SU-DHL-6 (cell line): Measurements from ENCODE around the gene EIF4E.

Experiments
- CTCF ChIP-seq: fragments of 200-600 bp; sonication (generic); IDR thresholded peaks from one replicate; pipeline ENCODE4 v1.5.1; 2017; ENCODE audit warnings: antibody characterized with exemption, mild to moderate bottlenecking, low read length, moderate library complexity; ENCODE audit not compliant: insufficient read depth, poor library complexity, severe bottlenecking
- EZH2phosphoT487 ChIP-seq: fragments of 200-600 bp; sonication (generic), shearing (Covaris generic); conservative IDR thresholded peaks from 2 replicates; pipeline ENCODE4 v1.6.1; 2018; ENCODE audit warnings: mild to moderate bottlenecking, antibody characterized with exemption, low read length, moderate library complexity, mixed read lengths

- TF ChIP-seq CTCF: no peak
- TF ChIP-seq EZH2phosphoT487: no peak
Observed at GRCh38 chr4:98908703-98909262, 20.1 kb downstream of the EIF4E start.
